Right cardiac atrium (tissue), 5 donors: ENCODE measurements around the gene ATP11A. TPM values are rescaled to one million over a fixed set of nuclear protein-coding genes. Genes with fewer than 3 reads are reported as not detected.
"Not testable (repeated sequence)": the region's sequence is repeated elsewhere in the genome, so short reads cannot be mapped to it uniquely, and the experiment has no call there.

ENCODE experiments used
- ATAC-seq, 2 donors: fragments of 200-7000 bp; cut with Tn5 transposase; one replicate each; pipeline versions ENCODE4 v1.8.0 to v1.9.1; 2020; ENCODE audit warnings: moderate library complexity in 2 of 2, mild to moderate bottlenecking in 1 of 2
- DNase-seq, 3 donors: peaks; one replicate each; pipeline ENCODE4 v3.0.0-alpha.2; 2020
- H3K27ac ChIP-seq: one replicate; pipeline ENCODE4 v1.5.1; 2013; ENCODE audit warnings: mild to moderate bottlenecking, low read length, control low read depth, moderate library complexity
- H3K27me3 ChIP-seq: one replicate; pipeline ENCODE4 v1.6.1; 2013; ENCODE audit not compliant: control insufficient read depth, insufficient read depth
- H3K4me1 ChIP-seq: one replicate; pipeline ENCODE4 v1.6.1; 2013; ENCODE audit warnings: low read length; ENCODE audit not compliant: control insufficient read depth, insufficient read depth
- H3K4me3 ChIP-seq: one replicate; pipeline ENCODE4 v1.5.1; 2013; ENCODE audit warnings: low read length, control low read depth
- H3K9me3 ChIP-seq: one replicate; pipeline ENCODE4 v1.6.1; 2013; ENCODE audit warnings: low read length; ENCODE audit not compliant: control insufficient read depth
- WGBS: extraction: QIAGEN DNeasy Blood & Tissue Kit; methylation state at CpG from one replicate; pipeline ENCODE4 v1.1.7; 2013; 5-methylcytosine and 5-hydroxymethylcytosine counted together
- intact Hi-C, 4 donors: fragments of 100-400 bp; cut with DNase I; formaldehyde crosslinking; loops; one replicate each; pipeline versions ENCODE4 v1.11.0 to v1.14.0; 2022 to 2023
- polyA plus RNA-seq: library from polyadenylated mRNA; stranded (reverse); fragments of 200-250 nt; gene quantifications from one replicate; pipeline ENCODE4 v1.2.3, GENCODE V29; 2013
- total RNA-seq, 4 donors: library from RNA; stranded (reverse); fragmentation: NEBNext Ultra II Directional; extraction: Animal tissue kit (Norgen Biotek cat#: 25700); gene quantifications; one replicate each; pipeline ENCODE4 v1.2.1, GENCODE V29; 2021
- donor health status: healthy with polysubstance abuse.
- donor health status: DM: no; HTN: yes; CAD: no.
- donor health status: DM: no; HTN: no; CAD: no.
- donor health status: DM: no; HTN: yes; CAD: no; lungs with severe emphysema.
- donor health status: DM: yes; HTN: yes; CAD: no.

Gene ATP11A
- total and polyA plus RNA-seq, 5 donors: 19.5 to 100 (median 83.4) TPM

DNA sequence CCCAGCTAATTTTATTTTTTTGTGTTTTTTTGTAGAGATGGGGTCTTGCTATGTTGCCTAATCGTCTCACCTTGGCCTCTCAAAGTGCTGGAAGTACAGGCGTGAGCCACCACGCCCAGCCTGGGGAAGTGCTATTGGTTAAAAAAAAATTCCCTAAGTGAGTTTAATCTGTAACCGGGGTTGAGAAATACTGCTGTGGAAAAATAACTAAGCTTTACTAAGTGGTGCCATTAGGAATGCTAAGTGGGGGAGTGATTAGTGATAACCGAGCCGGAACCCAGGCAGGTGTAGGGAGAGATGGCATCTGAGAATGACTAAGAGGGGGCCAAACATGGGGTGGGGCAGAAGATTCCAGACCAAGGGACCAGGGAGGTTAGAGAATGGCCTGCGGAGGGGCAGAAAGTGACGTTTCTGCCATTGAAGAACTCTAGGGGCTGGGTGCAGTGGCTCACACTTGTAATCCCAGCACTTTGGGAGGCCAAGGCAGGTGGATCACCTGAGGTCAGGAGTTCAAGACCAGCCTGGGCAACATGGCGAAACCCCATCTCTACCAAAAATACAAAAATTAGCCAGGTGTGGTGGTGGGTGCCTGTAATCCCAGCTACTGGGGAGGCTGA, 4.5 kb upstream of the ATP11A start:
- intact Hi-C loops, H3K4me3 ChIP-seq, DNase-seq, H3K4me1 ChIP-seq, H3K9me3 ChIP-seq, H3K27ac ChIP-seq, ATAC-seq, H3K27me3 ChIP-seq: not testable (repeated sequence)
- 85% methylated on average over 9 of the region's 9 CpGs for WGBS

GRCh38 chr13:112685896-112686295, 3.9 kb upstream of the ATP11A start:
- Histone ChIP-seq H3K4me3 (no peak overlapping the region), H3K27me3 (no peaks in the 10 kb centered on the region), H3K27ac (no peak overlapping the region), H3K9me3 (no peaks in the 10 kb centered on the region), H3K4me1 (no peaks in the 10 kb centered on the region)
- 90% methylated on average over 4 of the region's 4 CpGs for WGBS
- intact Hi-C loops: no loop called here
- ATAC-seq (no peak), DNase-seq (no peak)

GRCh38 chr13:112686364-112686763, 3.5 kb upstream of the ATP11A start:
- H3K4me1 ChIP-seq: no peaks in the 10 kb centered on the region
- 90% methylated on average over 7 of the region's 7 CpGs for WGBS
- intact Hi-C loops: no loop called here

DNA sequence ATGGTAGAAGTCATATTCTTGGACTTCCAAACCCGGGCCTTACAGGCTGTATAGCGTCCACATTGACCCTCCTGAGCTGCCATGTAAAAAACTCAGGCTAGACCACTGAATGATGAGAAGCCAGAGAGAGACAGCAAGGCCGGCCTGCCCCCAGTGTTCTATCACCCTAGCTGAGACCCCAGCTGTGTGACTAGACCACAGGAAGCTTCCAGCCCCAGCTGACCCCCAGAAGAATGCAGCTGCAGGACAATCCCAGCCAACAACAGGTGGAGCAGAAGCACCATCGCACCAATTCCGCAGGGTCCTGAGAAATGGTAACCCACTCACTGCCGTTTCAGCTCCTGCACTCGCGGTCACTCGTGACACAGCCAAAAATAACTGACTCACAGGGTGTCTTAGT, 2.9 kb upstream of the ATP11A start:
- intact Hi-C loops: no loop called here
- DNase-seq (no peak), ATAC-seq (no peak)
- WGBS: 90% methylated on average over 9 of the region's 9 CpGs
- Histone ChIP-seq H3K27ac (no peak overlapping the region), H3K9me3 (no peaks in the 10 kb centered on the region), H3K27me3 (no peaks in the 10 kb centered on the region), H3K4me1 (peaks cover 2% of the 10 kb centered on the region), H3K4me3 (no peak overlapping the region)

More at GRCh38 chr13:112686364-112686763, 3.5 kb upstream of the ATP11A start:
- ATAC-seq: no peak
- H3K4me3 ChIP-seq: no peak overlapping the region
- no peak for DNase-seq
- no peak overlapping the region for H3K27ac ChIP-seq
- H3K27me3 ChIP-seq: no peaks in the 10 kb centered on the region
- H3K9me3 ChIP-seq: no peaks in the 10 kb centered on the region

- no peaks in the 10 kb centered on the region for H3K9me3 ChIP-seq
- intact Hi-C loops: no loop called here
- H3K4me1 ChIP-seq: peaks cover 5% of the 10 kb centered on the region
- ATAC-seq: no peak
- 88% methylated on average over 10 of the region's 10 CpGs for WGBS
- H3K27ac ChIP-seq: no peak overlapping the region
- H3K4me3 ChIP-seq: no peak overlapping the region
- DNase-seq: no peak
- H3K27me3 ChIP-seq: no peaks in the 10 kb centered on the region
Measured at GRCh38 chr13:112687836-112688559, 1.8 kb upstream of the ATP11A start.

- Histone ChIP-seq H3K9me3 (no peaks in the 10 kb centered on the region), H3K4me3 (peak overlapping the region; percentile 88), H3K4me1 (peaks cover 5% of the 10 kb centered on the region), H3K27me3 (no peaks in the 10 kb centered on the region), H3K27ac (peak overlapping the region; percentile 70)
- WGBS: 49% methylated on average over 15 of the region's 15 CpGs
- peak in 1 of 3 donors; percentile 73 for DNase-seq
- intact Hi-C loops: no loop called here
- no peak for ATAC-seq
Measured at GRCh38 chr13:112688560-112689302, 1.1 kb upstream of the ATP11A start.

GRCh38 chr13:112690283-112690929, 568 bp downstream of the ATP11A start:
- intact Hi-C loops: loop anchor here in 1 of 4 donors (5.0 kb wide), 1 partner anchor 47 kb away; no protein-coding TSS in a partner anchor
- Histone ChIP-seq H3K9me3 (no peaks in the 10 kb centered on the region), H3K4me1 (peaks cover 10% of the 10 kb centered on the region), H3K27ac (peak overlapping the region; percentile 70), H3K27me3 (no peaks in the 10 kb centered on the region), H3K4me3 (peak overlapping the region; percentile 88)
- WGBS: under 1% methylated on average over 77 of the region's 77 CpGs
- ATAC-seq (peak; percentile 12 to 19), DNase-seq (peak; percentile 64 to 86 (median 83))

DNA sequence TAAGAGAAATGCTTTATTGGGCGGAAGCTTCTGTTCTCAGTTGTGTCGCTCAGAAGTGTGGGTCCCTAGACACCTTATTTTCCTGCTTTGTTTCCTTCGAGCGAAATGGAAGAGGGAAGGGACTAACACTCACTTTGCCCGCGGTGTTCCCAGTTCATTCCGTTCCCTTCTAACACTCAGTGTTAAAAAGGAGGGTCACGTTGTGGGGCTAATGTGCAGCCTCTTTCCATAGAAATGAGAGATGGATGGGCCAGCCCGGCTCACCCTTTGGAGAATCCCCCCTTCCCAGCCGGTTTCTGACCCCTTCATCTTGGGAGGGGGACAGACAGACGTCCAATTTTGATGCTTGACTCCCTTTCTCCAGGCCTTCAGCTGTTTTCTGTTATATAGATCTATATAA, 2.3 kb downstream of the ATP11A start:
- peak overlapping the region; percentile 30 for H3K27ac ChIP-seq
- intact Hi-C loops: loop anchor here in 1 of 4 donors (5.0 kb wide), 1 partner anchor 45 kb away; no protein-coding TSS in a partner anchor

DNA sequence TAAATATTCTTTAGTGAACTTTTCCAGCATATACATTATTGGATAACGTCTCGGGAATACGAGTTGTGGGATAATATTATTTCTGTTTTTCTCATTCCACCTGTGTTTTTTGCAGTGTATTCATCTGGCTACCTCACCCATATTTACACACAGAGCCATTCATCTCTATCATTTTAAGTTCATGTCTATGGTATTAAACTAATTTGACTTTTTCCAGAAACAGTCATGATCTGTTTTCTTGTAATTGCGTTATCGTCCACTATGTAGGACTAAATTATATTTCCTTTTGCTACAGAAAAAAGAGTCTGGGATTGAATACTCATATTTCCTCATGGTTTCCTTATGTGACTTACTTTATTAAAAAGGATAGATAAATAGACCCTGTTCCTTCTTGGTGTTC, 2.7 kb downstream of the ATP11A start:
- Histone ChIP-seq H3K27me3 (no peaks in the 10 kb centered on the region), H3K9me3 (no peaks in the 10 kb centered on the region), H3K4me1 (peaks cover 10% of the 10 kb centered on the region), H3K27ac (no peak overlapping the region), H3K4me3 (no peak overlapping the region)
- DNase-seq (no peak), ATAC-seq (no peak)
- intact Hi-C loops: loop anchor here in 1 of 4 donors (5.0 kb wide), 1 partner anchor 45 kb away; no protein-coding TSS in a partner anchor
- WGBS: 90% methylated on average over 5 of the region's 5 CpGs

More for the DNA sequence above, 2.3 kb downstream of the ATP11A start:
- 55% methylated on average over 11 of the region's 11 CpGs for WGBS
- no peak for DNase-seq
- Histone ChIP-seq H3K4me1 (peaks cover 10% of the 10 kb centered on the region), H3K27me3 (no peaks in the 10 kb centered on the region), H3K9me3 (no peaks in the 10 kb centered on the region), H3K4me3 (peak overlapping the region; percentile 88)
- ATAC-seq: no peak

DNA sequence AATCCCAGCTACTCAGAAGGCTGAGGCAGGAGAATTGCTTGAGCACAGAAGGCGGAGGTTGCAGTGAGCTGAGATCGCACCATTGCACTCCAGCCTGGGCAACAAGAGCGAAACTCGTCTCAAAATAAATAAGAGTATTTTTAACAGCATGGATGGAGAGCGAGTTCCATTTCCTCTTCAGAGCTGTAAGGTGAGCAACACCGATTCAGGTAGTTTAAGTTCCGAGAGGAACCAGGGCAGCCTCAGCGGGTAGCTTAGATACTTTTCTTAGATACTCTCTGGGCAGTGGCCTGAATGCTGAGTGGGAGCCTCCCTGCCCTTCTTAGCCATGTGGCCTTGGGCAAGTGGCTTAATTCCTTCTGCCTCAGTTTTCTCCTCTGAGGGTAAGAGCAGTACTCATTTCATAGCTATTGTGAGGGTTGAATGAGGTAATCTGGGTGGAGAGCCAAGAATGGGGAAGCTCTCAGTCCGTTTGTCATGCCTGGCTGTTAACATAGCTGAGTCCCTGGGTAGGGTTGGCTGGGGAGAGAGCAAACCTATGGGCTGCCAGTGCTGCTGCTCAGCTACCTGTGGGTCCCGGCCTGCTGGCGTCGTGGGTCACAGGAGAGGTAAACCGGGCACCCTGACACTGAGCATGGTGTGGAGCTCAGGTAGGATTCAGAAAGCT, 4.1 kb downstream of the ATP11A start:
- WGBS: 73% methylated on average over 13 of the region's 13 CpGs
- Histone ChIP-seq H3K27me3 (no peaks in the 10 kb centered on the region), H3K4me1 (peaks cover 10% of the 10 kb centered on the region), H3K9me3 (no peaks in the 10 kb centered on the region), H3K4me3 (no peak overlapping the region), H3K27ac (peak overlapping the region; percentile 51)
- ATAC-seq: peak; percentile 15 to 22
- DNase-seq: no peak
- intact Hi-C loops: loop anchor here in 1 of 4 donors (5.0 kb wide), 1 partner anchor 43 kb away; no protein-coding TSS in a partner anchor
